ENCODE measurements around the gene GRB10. TPM values are rescaled to one million over a fixed set of nuclear protein-coding genes. Genes with fewer than 3 reads are reported as not detected.

Gene GRB10
- total RNA-seq, 1 experiment from 2014 or later = 38.3 TPM

DNA sequence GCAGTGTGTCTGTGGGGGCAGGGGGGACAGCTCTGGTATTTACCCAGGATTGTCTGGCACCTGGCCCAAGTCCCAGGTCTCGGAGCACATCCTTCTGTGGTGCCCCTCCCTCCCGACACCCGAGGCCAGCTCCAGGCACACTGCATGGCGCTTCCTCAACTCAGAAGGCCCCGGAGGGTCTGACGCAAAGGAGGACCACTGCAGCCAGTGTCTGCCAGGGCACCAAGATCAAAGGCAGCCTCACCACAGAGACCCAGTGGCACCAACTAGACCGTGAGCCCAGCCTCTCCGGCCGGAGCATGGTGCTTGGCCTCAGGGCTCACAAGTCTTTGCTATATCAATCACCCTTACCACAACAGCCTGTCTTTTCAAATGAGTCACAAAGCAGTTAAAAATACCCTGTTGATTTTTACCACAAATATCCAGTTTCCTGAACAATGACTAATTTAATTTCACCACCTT, 118.2 kb downstream of the GRB10 start:
- no peaks in the 10 kb centered on the region for H3K36me3 ChIP-seq (ENCODE audit: control insufficient read depth, insufficient read depth, low read length)
- TF ChIP-seq POLR2AphosphoS5 (IDR thresholded peaks at IDR 0.05; ENCODE audit: low read depth, low read length) = no peak
- TF ChIP-seq CTCF (IDR thresholded peaks at IDR 0.05) = no peak
- TF ChIP-seq TCF7L2 (IDR thresholded peaks at IDR 0.05; ENCODE audit: low read depth, low read length) = no peak
- TF ChIP-seq, protein P1, sequence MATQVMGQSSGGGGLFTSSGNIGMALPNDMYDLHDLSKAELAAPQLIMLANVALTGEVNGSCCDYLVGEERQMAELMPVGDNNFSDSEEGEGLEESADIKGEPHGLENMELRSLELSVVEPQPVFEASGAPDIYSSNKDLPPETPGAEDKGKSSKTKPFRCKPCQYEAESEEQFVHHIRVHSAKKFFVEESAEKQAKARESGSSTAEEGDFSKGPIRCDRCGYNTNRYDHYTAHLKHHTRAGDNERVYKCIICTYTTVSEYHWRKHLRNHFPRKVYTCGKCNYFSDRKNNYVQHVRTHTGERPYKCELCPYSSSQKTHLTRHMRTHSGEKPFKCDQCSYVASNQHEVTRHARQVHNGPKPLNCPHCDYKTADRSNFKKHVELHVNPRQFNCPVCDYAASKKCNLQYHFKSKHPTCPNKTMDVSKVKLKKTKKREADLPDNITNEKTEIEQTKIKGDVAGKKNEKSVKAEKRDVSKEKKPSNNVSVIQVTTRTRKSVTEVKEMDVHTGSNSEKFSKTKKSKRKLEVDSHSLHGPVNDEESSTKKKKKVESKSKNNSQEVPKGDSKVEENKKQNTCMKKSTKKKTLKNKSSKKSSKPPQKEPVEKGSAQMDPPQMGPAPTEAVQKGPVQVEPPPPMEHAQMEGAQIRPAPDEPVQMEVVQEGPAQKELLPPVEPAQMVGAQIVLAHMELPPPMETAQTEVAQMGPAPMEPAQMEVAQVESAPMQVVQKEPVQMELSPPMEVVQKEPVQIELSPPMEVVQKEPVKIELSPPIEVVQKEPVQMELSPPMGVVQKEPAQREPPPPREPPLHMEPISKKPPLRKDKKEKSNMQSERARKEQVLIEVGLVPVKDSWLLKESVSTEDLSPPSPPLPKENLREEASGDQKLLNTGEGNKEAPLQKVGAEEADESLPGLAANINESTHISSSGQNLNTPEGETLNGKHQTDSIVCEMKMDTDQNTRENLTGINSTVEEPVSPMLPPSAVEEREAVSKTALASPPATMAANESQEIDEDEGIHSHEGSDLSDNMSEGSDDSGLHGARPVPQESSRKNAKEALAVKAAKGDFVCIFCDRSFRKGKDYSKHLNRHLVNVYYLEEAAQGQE (IDR thresholded peaks at IDR 0.05; ENCODE audit: insufficient read depth in 1 of 2, low read depth in 2 of 2, low read length in 1 of 2) = no peak
- no peak for TF ChIP-seq SIN3A (IDR thresholded peaks at IDR 0.05; ENCODE audit: borderline replicate concordance, insufficient read depth, low read depth, low read length)
- no peaks in the 10 kb centered on the region for H3K27me3 ChIP-seq (ENCODE audit: control insufficient read depth, insufficient read depth, low read length)
- no peak overlapping the region for H3K27ac ChIP-seq (ENCODE audit: low read length)
- intact Hi-C loops (cut with micrococcal nuclease; ENCODE audit: unreplicated experiment) = no loop called here
- BruUV-seq (replicated peaks) = no TSS peak
- H3K4me1 ChIP-seq (ENCODE audit: control insufficient read depth, insufficient read depth, low read length) = no peaks in the 10 kb centered on the region
- ChIA-PET CTCF (no interaction called here), POLR2A (no interaction called here)
- DNase-seq (ENCODE audit: low read depth, low spot score) = no peak
- in situ Hi-C loops (cut with HindIII; ENCODE audit: low pct_unique_long_range_greater_than_20kb, low sequenced_read_pairs) = no loop called here
- no peaks in the 10 kb centered on the region for H3K9me3 ChIP-seq (ENCODE audit: control insufficient read depth, insufficient read depth, low read depth, low read length)
- ATAC-seq = no peak
- H3K4me3 ChIP-seq (ENCODE audit: low read depth in 2 of 2, low read length in 2 of 2) = no peak overlapping the region

- CTCF ChIA-PET = no interaction called here
- Histone ChIP-seq H3K4me1 (ENCODE audit: control insufficient read depth, insufficient read depth, low read length) (no peaks in the 10 kb centered on the region), H3K4me3 (ENCODE audit: low read depth in 2 of 2, low read length in 2 of 2) (no peak overlapping the region), H3K9me3 (ENCODE audit: control insufficient read depth, insufficient read depth, low read depth, low read length) (no peaks in the 10 kb centered on the region), H3K36me3 (ENCODE audit: control insufficient read depth, insufficient read depth, low read length) (no peaks in the 10 kb centered on the region), H3K27ac (ENCODE audit: low read length) (no peak overlapping the region), H3K27me3 (ENCODE audit: control insufficient read depth, insufficient read depth, low read length) (no peaks in the 10 kb centered on the region)
- TF ChIP-seq CTCF (IDR thresholded peaks at IDR 0.05) = no peak
- TF ChIP-seq POLR2AphosphoS5 (IDR thresholded peaks at IDR 0.05; ENCODE audit: low read depth, low read length) = no peak
- TF ChIP-seq TCF7L2 (IDR thresholded peaks at IDR 0.05; ENCODE audit: low read depth, low read length) = no peak
- no peak for TF ChIP-seq SIN3A (IDR thresholded peaks at IDR 0.05; ENCODE audit: borderline replicate concordance, insufficient read depth, low read depth, low read length)
- TF ChIP-seq, protein P1 (IDR thresholded peaks at IDR 0.05; ENCODE audit: insufficient read depth in 1 of 2, low read depth in 2 of 2, low read length in 1 of 2) = no peak
- POLR2A ChIA-PET = no interaction called here
- intact Hi-C loops (cut with micrococcal nuclease; ENCODE audit: unreplicated experiment) = no loop called here
- in situ Hi-C loops (cut with HindIII; ENCODE audit: low pct_unique_long_range_greater_than_20kb, low sequenced_read_pairs) = no loop called here
- ATAC-seq = no peak
- no TSS peak for BruUV-seq (replicated peaks)
- no peak for DNase-seq (ENCODE audit: low read depth, low spot score)
Observed at GRCh38 chr7:50663396-50664102, 119.1 kb downstream of the GRB10 start.
